GM23338 (cell line): ENCODE results near the gene FAM53A.

ENCODE experiments used
- CREB1 ChIP-seq: fragments of 250-450 bp; sonication (Bioruptor Pico); IDR thresholded peaks from 2 replicates; pipeline ENCODE4 v1.5.0; 2020; ENCODE audit warnings: low read depth, mild to moderate bottlenecking, moderate library complexity
- CTCF ChIP-seq, 2 experiments: fragments of 200-600 bp in 1 of 2; sonication (generic) in 1 of 2; conservative IDR thresholded peaks; 2 replicates each; pipeline versions ENCODE4 v1.5.1 to v1.6.1; 2016 to 2017; ENCODE audit warnings: antibody characterized with exemption in 2 of 2, low read depth in 2 of 2, mild to moderate bottlenecking in 2 of 2, moderate library complexity in 1 of 2
- ETS1 ChIP-seq: IDR thresholded peaks from 2 replicates; pipeline ENCODE4 v1.6.1; 2016; ENCODE audit warnings: antibody characterized with exemption
- EZH2 ChIP-seq: fragments of 200-600 bp; sonication (generic); IDR thresholded peaks from one replicate; pipeline ENCODE4 v1.8.0; 2017; ENCODE audit warnings: antibody characterized with exemption, mild to moderate bottlenecking, low read depth; ENCODE audit not compliant: unreplicated experiment
- EZH2phosphoT487 ChIP-seq: fragments of 200-600 bp; sonication (generic); IDR thresholded peaks from one replicate; pipeline ENCODE4 v1.8.1; 2018; ENCODE audit warnings: antibody characterized with exemption; ENCODE audit not compliant: unreplicated experiment
- JUNB ChIP-seq: IDR thresholded peaks from one replicate; pipeline ENCODE4 v1.6.1; 2016; ENCODE audit warnings: antibody characterized with exemption; ENCODE audit not compliant: unreplicated experiment
- NANOG ChIP-seq: IDR thresholded peaks from 2 replicates; pipeline ENCODE4 v1.6.1; 2016; ENCODE audit warnings: antibody characterized with exemption, borderline replicate concordance
- POLR2AphosphoS5 ChIP-seq: IDR thresholded peaks from 2 replicates; pipeline ENCODE4 v1.6.1; 2016; ENCODE audit warnings: antibody characterized with exemption, low read depth
- REST ChIP-seq: IDR thresholded peaks from one replicate; pipeline ENCODE4 v1.6.1; 2018; ENCODE audit warnings: antibody characterized with exemption; ENCODE audit not compliant: unreplicated experiment
- STAT1 ChIP-seq: IDR thresholded peaks from one replicate; pipeline ENCODE4 v1.6.1; 2016; ENCODE audit warnings: antibody characterized with exemption; ENCODE audit not compliant: unreplicated experiment
- ZNF114 ChIP-seq: fragments of 250-450 bp; sonication (Bioruptor Pico); IDR thresholded peaks from 2 replicates; pipeline ENCODE4 v1.5.0; 2020; ENCODE audit warnings: mild to moderate bottlenecking, moderate library complexity
- ZNF331 ChIP-seq: fragments of 250-450 bp; sonication (Bioruptor Pico); IDR thresholded peaks from 2 replicates; pipeline ENCODE4 v1.5.0; 2020; ENCODE audit warnings: low read depth, mild to moderate bottlenecking, moderate library complexity
- ZNF462 ChIP-seq: fragments of 250-450 bp; sonication (Bioruptor Pico); IDR thresholded peaks from 2 replicates; pipeline ENCODE4 v1.5.0; 2020; ENCODE audit warnings: mild to moderate bottlenecking, moderate library complexity

GRCh38 chr4:1638272-1638598, 45.9 kb downstream of the FAM53A start:
- TF ChIP-seq CTCF (conservative IDR thresholded peaks at IDR 0.05; ENCODE audit: low read depth in 2 of 2) (no peak), EZH2 (no peak), POLR2AphosphoS5 (no peak), NANOG (no peak), ZNF114 (CRISPR knock-in tag) (no peak), CREB1 (CRISPR knock-in tag) (no peak), EZH2phosphoT487 (no peak), JUNB (no peak), ZNF331 (CRISPR knock-in tag) (no peak), REST (no peak), ETS1 (no peak), STAT1 (no peak), ZNF462 (no peak)
